Prostate gland (tissue), 2 donors: ENCODE measurements around the gene NRM.

ENCODE experiments used
- CTCF ChIP-seq, 4 experiments: fragments of 200-600 bp in 2 of 4; fragments of 450-650 bp in 2 of 4; sonication (generic) in 2 of 4; IDR thresholded peaks; 1 replicate in 3 of 4; 2 replicates in 1 of 4; pipeline ENCODE4 v1.5.1; 2016 to 2019; ENCODE audit warnings: antibody characterized with exemption in 4 of 4, mild to moderate bottlenecking in 2 of 4, moderate library complexity in 2 of 4
- POLR2A ChIP-seq: fragments of 450-650 bp; IDR thresholded peaks from one replicate; pipeline ENCODE4 v1.6.1; 2016; ENCODE audit warnings: antibody characterized with exemption, mild to moderate bottlenecking
- POLR2AphosphoS5 ChIP-seq: sonication (generic); formaldehyde crosslinking; IDR thresholded peaks from one replicate; pipeline ENCODE4 v1.6.1; 2017; ENCODE audit warnings: antibody characterized with exemption

GRCh38 chr6:30683183-30683979 is 7.4 kb downstream of the NRM start:
- TF ChIP-seq POLR2A (no peak), CTCF (IDR thresholded peaks at IDR 0.05) (no peak), POLR2AphosphoS5 (no peak)
